8988T (cell line): ENCODE measurements around the gene KLHL26.
"Not testable (repeated sequence)": the region's sequence is repeated elsewhere in the genome, so short reads cannot be mapped to it uniquely, and the experiment has no call there.

Experiments
- DNase-seq: peaks from one replicate; pipeline ENCODE4 v3.0.0; 2011

Gene KLHL26

DNA sequence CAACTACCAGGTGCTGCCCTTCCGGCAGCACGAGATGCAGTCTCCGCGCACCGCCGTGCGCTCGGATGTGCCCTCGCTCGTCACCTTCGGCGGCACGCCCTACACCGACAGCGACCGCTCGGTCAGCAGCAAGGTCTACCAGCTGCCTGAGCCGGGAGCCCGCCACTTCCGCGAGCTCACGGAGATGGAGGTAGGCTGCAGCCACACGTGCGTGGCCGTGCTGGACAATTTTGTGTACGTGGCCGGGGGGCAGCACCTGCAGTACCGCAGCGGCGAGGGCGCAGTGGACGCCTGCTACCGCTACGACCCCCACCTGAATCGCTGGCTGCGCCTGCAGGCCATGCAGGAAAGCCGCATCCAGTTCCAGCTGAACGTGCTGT is 31.4 kb downstream of the KLHL26 start:
- DNase-seq, result no peak

DNA sequence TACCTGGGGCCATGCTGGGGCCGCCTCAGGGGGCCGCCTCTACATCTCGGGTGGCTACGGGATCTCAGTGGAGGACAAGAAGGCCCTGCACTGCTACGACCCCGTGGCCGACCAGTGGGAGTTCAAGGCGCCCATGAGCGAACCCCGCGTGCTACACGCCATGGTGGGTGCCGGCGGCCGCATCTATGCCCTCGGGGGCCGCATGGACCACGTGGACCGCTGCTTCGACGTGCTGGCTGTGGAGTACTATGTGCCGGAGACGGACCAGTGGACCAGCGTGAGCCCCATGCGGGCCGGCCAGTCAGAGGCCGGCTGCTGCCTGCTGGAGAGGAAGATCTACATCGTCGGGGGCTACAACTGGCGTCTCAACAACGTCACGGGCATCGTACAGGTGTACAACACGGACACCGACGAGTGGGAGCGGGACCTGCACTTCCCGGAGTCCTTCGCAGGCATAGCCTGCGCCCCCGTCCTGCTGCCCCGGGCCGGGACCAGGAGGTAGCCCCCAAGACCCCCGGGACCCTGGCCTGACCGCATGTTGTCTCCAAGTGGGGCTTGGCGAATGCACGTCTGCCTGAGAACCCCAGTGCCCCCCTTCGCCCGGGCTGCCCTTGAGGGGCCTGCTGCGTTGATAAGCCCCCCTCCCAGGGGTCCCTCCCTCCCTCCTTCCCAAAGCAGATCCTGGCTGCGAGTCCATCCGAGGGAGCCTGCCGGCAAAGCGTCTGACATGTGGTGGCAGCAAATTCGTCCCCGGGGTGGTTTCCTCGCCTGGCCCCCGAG is 32.1 kb downstream of the KLHL26 start:
- DNase-seq, result no peak

DNA sequence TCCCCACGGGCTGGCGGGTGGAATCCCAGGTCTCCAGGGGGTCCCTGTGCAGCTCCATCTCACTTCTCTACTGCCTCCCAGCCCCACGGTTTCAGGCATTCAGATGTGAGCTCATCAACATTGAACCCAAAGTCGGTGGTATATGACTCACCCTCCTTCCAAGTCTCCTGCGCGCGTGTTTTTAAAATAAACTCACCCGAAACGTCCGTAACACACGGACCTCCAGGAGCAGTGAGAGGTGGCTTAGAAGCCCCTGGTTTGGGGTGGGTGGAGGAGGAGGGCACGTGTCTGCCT is 32.6 kb downstream of the KLHL26 start:
- DNase-seq, result no peak

DNA sequence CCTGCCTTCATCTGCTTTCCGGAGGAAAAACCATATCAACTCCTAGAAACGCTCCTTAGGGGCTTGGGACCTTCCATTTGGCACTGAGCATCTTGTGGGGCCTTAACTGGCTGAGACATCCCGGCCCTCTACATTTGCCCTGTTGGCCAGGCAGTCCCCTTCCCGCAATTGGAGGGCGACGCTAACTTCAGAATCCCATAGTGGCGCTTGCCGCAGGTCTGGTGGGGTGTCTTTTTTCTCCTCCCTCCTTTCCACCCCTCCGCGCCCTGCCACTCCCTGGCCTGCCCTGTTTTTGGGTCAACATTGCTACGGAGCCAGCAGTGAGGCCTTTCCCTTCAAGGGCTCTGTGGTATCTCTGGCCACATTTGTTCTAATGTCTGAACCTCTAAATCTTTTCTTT is 33.1 kb downstream of the KLHL26 start:
- no peak for DNase-seq

DNA sequence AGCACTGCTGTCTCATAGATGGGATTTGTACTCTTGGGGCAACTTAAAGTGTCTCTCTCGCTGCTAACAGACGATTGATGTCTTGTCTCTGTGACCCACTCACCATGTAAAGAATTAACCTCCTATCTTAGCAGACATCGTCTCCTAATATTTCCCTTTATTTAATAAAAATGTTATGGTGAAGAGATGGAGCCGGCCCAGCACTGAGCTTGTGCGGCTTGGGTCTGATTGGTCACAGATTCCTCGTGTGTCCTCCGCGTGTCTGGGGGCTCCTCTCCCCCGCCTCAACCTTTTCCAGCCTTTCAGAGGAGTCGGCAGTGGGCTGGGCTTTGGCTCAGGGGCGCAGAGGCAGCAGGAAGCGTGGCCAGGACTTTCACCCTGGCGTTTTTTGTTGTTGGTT is 33.5 kb downstream of the KLHL26 start:
- DNase-seq, result no peak

DNA sequence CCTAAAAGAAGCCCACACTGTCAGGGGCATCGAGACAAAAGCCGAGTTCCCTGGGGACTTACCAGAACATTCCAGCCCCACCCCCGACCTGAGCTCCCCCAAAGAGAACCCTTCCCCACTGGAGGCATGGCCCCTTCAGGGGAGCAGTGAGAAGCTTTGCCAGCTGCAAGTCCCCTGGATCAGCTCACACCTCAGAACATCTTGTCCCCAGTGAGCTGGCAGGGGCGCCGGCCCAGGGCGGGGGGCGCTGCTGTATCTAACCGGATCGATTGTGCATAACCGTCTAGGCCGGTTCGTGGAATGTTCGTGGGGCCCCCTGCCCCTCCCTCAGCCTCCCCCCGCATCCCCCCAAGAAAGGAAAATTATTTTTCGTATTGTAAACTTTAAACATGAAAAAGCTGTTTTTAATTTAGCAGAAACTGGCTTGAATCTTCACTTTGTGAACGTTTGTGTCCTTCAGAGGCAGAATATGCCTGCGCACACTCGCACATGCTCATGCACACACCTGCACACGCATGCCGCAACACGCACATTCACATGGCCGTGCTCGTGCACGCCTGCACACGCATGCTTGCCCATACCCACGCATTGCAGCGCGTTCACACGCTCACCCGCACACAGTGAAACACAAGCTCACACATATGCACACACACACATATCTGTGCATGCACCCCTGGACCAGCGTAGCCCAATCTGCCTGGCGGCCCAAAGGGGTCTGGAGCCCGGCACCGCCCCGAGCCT is 34.6 kb downstream of the KLHL26 start:
- DNase-seq, result no peak

DNA sequence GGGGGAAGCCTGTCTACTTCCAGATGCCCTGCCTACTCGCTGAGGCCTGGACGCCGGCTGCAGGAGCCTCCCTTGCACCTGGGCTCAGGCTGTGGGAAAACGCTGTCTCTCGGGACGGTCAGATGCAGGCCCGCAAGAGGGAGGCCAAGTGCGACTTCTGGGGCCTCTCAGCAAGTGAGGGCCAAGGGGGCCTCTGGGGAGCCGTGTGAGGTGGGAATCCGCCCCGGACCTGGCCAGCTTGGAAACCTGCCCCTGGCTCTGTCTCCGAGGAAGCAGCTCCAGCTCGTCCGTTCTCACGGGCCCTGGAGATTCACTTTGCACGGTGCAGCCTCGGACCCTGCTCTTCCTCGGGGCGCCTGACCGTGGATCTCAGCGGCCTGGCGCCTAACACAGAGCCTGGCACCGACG is 35.2 kb downstream of the KLHL26 start:
- DNase-seq, result no peak

DNA sequence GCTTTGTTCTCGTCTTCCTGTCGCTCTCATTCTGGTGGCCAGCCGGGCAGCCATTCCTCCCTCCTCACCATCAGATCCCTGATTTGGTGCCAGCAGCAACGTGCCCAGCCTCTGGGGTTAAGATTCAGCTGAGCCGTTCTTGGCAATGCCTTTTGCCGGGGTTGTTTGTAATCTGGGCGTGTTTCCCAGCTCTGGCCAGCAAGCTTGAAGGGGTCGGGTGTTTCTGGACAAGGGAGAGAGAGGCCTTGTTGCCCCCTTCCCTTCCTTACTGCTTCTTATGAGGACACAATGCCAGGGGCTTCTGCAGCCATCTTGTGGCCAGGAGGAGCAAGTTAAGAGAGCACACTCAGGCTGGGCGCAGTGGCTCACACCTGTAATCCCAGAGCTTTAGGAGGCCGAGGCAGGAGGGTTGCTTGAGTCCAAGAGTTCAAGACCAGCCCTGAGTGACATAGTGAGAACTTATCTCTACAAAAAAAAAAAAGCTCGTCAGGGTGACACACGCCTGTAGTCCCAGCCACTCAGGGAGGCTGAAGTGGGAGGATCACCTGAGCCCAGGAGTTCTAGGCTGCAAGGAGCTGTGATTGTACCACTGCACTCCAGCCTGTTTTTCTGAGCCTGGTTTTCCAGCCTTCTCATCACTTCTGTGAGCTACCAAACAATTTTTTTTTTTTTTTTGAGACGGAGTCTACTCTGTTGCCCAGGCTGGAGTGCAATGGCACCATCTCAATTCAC is 35.9 kb downstream of the KLHL26 start:
- no peak for DNase-seq

DNA sequence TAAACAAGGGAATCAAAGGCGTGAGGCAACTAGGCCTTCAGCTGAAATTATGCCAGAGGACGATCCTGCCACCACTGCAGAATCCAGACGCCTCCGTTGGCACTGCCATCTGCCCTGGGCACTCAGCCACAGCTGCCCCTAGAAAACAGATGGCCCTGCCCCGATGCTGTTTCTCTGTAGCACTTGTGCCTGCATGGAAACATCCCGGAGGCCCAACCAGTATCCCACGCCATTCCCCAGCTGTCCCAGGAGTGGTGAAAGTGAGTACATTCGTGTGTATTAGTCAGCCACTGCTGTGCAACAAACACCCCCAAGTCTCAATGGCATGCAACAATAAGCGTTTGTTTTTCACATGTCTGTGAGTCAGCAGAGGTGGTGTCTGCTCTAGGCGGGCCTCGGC is 37.8 kb downstream of the KLHL26 start:
- no peak for DNase-seq

DNA sequence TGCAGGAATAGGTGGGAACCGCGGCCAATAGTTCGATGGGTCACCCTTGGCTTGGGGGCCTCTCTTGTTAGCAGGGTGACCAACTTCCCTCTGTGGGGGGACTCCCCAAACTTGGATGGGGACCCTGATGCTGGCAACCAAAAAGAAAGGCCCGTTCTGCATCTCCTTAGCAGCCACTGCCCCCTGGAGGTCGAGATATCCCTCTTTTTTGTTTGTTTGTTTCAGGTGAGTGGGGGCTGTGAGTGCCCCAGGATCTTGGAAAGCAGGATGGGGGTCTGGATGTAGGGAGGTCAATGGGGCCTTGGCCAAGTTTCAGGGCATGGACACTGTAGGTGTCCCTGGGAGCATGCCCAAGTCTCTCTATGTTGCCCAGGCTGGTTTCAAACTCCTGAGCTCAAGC is 39.0 kb downstream of the KLHL26 start:
- no peak for DNase-seq

DNA sequence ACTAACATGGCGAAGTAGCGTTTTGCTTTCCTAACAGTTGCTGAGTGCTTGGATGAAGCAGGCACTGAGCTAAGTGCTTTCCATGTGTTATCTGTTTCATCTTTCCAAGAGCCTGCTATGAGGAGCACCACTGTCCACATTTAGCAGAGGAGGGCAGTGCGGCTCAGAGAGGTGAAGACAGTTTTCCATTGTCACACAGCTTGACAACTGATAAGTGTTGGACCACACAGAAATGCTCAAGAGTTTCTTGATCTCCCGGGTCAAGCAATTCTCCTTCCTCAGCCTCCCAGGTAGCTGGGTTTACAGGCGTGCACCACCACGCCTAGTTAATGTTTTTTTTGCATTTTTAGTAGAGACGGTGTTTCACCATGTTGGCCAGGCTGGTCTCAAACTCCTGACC is 39.9 kb downstream of the KLHL26 start:
- no peak for DNase-seq

DNA sequence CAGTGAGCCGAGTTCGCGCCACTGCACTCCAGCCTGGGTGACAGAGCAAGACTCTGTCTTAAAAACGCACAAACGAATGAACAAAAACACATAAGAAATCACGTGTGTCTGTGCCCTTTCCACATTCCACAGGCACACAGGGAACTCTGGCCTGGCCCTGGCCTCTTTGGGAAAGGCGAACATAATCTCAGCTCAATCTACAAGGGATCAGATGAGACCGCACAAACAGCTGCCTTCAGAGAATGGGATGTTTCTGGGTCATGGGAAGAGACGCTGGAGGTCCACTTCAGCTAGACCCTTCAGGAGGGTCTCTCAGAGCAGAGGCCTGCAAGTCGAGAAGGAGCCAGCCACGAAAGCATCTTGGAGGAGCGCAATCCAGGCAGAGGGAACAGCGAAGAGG is 40.3 kb downstream of the KLHL26 start:
- DNase-seq, result no peak

DNA sequence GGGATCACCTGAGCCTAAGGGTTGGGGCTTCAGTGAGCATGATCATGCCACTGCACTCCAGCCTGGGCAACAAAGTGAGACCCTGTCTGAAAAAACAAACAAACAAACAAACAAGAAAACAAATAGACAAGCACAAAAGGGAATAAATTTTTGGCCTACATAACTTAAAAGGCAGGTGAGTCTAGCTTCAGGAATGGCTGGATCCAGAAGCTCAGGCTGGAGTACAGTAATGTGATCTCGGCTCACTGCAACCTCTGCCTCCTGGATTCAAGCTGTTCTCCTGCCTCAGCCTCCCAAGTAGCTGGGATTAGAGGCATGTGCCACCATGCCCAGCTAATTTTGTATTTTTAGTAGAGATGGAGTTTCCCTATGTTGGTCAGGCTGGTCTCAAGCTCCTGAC is 43.3 kb downstream of the KLHL26 start:
- DNase-seq, result not testable (repeated sequence)

DNA sequence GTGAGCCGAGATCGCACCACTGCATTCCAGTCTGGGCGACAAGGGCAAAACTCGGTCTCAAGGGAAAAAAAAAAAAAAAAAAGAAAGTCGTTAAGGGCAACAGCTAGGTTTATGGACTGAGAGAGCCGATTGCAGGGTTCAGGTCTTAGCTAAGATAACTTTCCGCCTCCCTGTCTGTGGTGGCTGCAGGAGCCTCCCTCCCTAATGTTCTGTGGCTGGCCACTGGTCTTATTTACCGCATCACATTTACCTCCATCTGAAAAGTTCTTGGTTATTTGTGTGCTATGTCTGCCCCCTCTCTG is 45.9 kb downstream of the KLHL26 start:
- DNase-seq, result no peak

DNA sequence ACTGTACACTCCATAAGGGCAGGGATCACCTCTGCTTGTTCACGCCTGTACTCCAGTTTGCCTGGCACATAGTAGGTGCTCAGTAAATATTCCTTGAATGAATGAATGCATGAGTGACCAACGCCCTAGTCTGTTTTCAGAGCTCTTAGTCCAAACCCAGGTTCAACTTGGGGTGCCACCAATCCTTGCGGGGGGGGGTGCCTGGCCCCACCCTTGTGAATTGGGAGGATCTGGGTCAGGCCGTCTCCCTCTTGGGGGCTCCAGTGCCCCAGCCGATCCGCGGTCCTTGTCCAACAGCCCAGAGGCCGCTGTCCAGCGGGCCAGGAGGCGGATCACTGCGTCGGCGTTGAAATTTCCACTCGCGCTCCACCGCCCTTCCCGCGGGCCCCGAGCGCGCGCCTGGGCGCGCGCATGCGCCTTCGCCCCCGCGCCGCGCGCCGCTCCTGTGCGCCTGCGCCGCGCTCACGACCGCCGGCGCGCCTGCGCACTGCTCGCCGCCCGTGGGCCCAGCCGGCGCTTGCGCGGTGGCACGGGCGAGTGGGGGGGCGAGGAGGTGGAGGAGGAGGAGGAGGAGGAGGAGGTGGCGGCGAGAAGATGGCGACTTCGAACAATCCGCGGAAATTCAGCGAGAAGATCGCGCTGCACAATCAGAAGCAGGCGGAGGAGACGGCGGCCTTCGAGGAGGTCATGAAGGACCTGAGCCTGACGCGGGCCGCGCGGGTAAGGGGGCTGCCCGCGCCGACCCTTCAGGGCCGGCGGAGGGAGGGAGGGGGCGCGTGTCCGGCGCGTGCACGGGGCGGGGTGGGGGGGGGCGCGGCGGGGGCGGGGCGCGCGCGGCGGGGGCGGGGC is 46.5 kb downstream of the KLHL26 start, which contains the start of gene CRTC1:
Gene CRTC1, plus strand, starts transcription at position 572 of the 849 bp plus-strand sequence. Its CDS starts 23 bp downstream, at position 595.
- peak; percentile 99 for DNase-seq

DNA sequence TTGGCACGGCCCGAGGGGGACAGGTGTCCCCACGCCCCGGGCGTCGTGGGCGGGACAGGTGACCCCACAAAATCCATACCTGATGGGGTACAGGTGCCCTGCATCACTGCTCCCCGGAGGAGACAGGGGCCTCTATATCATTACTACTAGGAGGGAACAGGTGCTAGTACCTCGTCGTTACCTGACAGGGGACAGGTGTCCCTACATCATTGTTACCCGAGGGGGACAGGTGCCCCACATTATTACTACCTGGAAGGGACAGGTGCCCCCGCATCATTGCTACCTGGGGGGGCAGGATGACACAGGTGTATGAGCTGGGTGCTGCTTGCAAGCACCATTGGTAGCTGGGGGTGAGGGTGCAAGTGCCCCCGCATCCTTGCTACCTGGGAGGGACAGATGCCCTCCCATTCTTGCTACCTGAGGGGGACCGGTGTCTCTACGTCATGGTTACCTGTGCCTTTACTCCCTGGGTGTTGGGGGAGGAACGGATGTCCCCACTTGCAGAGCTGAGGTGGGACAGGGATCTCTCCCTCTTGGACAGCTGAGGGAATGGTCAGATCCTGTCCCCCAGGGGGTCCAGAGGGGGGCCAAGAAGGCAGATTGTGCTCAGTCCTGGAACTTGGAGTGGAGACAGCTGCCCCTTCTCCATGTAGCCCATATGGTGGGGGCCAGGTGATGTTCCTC is 47.3 kb downstream of the KLHL26 start:
- no peak for DNase-seq

DNA sequence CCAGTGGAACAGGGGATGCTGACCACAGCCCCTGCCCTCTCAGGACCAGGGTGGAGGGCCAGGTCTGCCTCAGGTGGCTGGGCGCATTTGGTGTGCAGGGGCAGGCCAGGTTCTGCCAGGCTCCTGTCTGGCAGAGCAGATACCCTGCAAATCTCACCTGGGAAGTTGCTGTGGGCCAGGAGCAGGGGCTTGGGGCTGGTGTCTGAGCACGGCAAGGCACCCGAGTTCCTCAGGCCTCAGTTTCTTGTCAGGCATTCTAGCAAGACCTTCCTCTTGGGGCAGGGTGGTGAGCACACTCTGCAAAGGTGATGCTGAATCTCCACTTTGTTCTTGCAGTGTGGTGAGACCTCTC is 47.8 kb downstream of the KLHL26 start:
- DNase-seq, result no peak

DNA sequence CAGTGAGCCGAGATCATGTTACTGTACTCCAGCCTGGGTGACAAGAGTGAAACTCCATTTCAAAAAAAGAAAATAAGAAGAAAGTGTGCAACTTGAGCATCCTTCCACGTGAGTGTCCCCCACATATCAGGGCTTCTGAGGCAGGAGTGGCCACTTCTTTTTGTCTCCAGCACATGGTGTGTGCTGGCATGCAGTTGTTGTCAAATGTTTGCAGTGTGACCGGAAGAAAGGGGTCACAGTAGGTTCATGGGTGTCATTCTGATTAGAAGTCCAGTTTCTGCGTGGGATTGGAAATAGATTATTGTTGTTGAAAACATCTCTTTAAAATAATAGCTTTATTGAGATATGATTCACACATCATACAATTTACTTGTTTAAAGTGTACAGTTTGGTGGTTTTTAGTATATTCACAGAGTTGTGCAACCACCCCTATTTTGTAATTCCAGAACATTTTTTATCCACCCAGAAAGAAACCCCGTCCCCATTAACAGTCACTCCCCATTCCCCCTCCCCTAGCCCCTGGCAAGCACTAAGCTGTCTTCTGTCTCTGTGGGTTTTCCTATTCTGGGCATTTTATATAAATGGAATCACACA is 48.9 kb downstream of the KLHL26 start:
- no peak for DNase-seq

DNA sequence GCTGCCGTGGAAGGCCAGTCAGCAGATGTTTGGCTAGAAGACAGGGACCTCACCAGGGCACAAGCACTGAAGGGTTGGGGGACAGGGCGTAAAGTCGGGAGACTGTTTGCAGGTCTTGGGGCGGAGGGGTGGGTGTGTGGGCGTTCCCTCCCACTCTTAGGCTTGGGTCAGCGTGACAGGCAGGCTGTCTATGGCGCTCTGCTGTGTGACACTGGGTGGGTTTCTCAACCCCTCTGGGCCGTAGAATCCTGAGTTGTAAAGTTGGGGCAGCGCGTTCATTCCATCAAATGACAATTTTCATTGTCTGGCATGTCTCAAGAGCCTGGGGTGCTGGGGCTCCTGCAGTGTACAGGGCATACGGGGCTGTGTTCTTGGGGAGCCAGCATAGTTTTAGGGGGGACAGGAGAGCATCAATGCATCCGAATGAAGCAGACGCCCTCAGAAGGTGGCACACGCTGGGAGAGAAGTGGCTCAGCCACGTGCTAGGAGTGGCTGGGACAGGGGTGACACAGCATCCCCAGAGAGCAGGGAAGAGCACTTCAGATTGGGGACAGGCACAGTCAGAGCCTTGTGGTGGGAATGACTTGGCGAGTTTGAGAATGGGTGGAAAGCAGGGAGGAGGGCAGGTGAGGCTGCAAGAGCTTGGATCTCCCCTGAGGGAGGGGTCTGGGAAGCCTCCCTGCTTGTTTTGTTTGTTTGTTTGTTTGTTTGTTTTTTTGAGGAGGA is 51.1 kb downstream of the KLHL26 start:
- DNase-seq, result no peak

DNA sequence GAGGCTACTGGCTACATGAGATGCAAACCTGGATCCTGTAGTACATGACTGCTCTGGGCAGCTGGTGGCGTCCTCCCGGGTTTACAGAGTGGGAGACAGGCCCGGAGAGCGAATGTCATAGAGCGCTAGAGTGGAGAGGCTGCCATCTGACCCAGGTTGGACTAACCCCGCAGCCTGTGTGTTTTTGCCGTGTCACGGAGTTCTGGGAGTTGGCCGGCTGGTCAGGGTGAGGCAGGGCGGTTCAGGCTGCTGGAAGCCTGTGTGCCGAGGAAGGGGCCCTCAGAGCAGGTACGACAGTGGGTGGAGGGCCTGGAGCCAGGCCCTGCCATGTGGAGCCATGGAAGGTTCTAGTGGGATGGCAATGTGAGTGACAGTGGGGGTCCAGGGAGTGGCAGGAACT is 59.2 kb downstream of the KLHL26 start:
- DNase-seq, result no peak

DNA sequence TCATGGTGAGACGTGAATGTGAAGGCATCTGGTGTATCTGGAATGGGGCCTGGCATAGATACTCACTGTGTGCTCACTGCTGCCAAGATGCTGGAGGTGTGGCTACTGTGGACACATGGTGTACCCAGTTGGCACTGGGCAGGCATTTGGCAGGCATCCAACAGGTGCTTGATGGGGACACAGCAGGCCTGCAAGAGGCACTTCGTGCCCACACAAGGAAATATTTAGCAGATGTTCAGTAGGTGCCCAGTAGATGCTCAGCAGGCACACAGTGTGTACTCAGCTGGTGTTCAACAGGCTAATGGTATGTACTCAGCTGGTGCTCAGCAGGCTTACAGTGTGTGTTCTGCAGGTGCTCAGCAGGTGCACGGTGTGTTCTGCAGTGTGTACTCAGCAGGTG is 60.9 kb downstream of the KLHL26 start:
- DNase-seq, result no peak
